ENCODE measurements around the gene NFATC3. TPM values are rescaled to one million over a fixed set of nuclear protein-coding genes. Genes with fewer than 3 reads are reported as not detected.

The NFATC3 gene
- total RNA-seq, 2 donors from 2014 or later = 27.4 to 30.1 TPM

DNA sequence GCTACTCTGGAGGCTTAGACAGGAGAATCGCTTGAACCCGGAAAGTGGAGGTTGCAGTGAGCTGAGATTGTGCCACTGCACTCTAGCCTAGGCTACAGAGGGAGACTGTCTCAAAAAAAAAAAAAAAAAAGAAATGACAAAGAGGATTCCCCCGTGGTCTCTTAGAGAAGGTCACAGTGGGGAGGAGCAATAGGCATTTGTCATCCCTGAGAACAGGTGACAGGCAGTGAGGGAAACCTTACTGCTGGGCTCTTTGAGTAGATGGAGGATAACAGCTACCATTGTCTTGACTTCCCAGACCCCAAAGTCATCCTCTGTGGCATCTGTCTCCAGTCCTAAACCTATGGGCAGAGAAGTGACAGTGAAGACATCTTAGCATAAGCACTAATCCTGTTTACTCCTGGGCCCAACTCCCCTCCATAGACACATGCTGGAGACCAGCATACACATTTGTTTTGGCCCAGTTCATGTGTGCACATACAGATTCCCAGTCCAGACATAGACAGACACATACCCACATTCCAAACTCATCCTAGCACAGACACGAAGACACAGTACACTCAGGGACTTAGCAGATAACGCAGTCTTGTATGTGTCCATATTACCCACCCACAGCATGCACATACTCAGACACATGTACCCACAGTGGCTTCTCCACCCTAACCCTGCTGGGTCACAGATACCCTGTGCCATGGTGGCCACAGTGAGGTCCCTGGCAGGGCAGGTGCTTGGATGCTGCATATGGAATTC lies 148.1 kb downstream of the NFATC3 start:
- TF ChIP-seq, protein P1, sequence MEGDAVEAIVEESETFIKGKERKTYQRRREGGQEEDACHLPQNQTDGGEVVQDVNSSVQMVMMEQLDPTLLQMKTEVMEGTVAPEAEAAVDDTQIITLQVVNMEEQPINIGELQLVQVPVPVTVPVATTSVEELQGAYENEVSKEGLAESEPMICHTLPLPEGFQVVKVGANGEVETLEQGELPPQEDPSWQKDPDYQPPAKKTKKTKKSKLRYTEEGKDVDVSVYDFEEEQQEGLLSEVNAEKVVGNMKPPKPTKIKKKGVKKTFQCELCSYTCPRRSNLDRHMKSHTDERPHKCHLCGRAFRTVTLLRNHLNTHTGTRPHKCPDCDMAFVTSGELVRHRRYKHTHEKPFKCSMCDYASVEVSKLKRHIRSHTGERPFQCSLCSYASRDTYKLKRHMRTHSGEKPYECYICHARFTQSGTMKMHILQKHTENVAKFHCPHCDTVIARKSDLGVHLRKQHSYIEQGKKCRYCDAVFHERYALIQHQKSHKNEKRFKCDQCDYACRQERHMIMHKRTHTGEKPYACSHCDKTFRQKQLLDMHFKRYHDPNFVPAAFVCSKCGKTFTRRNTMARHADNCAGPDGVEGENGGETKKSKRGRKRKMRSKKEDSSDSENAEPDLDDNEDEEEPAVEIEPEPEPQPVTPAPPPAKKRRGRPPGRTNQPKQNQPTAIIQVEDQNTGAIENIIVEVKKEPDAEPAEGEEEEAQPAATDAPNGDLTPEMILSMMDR (conservative IDR thresholded peaks at IDR 0.05) = no peak
- Mint-ChIP-seq H3K36me3 (ENCODE audit: low read depth) (peaks cover 31% of the 10 kb centered on the region), H3K27ac (no peak overlapping the region), H3K27me3 (ENCODE audit: insufficient read depth) (no peaks in the 10 kb centered on the region), H3K9me3 (peaks cover 1% of the 10 kb centered on the region), H3K4me1 (peaks cover 14% of the 10 kb centered on the region), H3K4me3 (peak overlapping the region; percentile 87)
- Histone ChIP-seq H3K9me3 (ENCODE audit: control insufficient read depth, low read length) (no peaks in the 10 kb centered on the region), H3K27me3 (ENCODE audit: control insufficient read depth, insufficient read depth, low read length, poor library complexity, severe bottlenecking) (peaks cover 5% of the 10 kb centered on the region), H3K9ac (ENCODE audit: extremely low read depth, low read length, poor library complexity, severe bottlenecking) (no peak overlapping the region), H3K27ac (ENCODE audit: low read depth, low read length) (no peak overlapping the region), H3K4me1 (ENCODE audit: control insufficient read depth, insufficient read depth, low read length) (peaks cover 5% of the 10 kb centered on the region), H3K36me3 (ENCODE audit: control insufficient read depth, insufficient read depth, low read length) (peaks cover 46% of the 10 kb centered on the region), H3K4me3 (ENCODE audit: low read length) (peak overlapping the region; percentile 29)
- WGBS, 2 experiments (ENCODE audit: insufficient coverage in 1 of 2, insufficient read length in 1 of 2) = 93 to 97% methylated on average over 4 to 5 of the region's 5 CpGs
- no peak for DNase-seq

DNA sequence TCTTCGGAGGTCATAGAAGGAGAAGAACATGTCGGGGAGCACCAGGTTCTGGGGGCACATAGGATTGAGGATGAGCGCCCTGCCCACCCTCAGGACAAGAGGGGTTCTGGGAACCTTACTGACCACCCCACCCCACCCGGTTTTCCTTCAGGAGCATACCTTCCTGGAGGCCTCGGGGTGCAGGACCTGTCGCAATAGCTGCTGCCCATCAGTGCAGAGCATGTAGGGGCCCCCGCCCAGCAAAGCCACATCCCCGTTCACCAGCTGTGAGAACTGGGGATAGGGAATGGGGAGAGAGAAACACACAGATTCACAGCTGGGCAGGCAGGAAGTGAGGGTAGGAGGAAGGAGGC lies 148.6 kb downstream of the NFATC3 start:
- Histone ChIP-seq H3K9ac (ENCODE audit: extremely low read depth, low read length, poor library complexity, severe bottlenecking) (no peak overlapping the region), H3K36me3 (ENCODE audit: control insufficient read depth, insufficient read depth, low read length) (peaks cover 42% of the 10 kb centered on the region), H3K27ac (ENCODE audit: low read depth, low read length) (no peak overlapping the region), H3K9me3 (ENCODE audit: control insufficient read depth, low read length) (no peaks in the 10 kb centered on the region), H3K4me3 (ENCODE audit: low read length) (peak overlapping the region; percentile 90), H3K27me3 (ENCODE audit: control insufficient read depth, insufficient read depth, low read length, poor library complexity, severe bottlenecking) (peaks cover 5% of the 10 kb centered on the region), H3K4me1 (ENCODE audit: control insufficient read depth, insufficient read depth, low read length) (peaks cover 5% of the 10 kb centered on the region)
- Mint-ChIP-seq H3K27ac (no peak overlapping the region), H3K9me3 (peaks cover 4% of the 10 kb centered on the region), H3K4me1 (peaks cover 14% of the 10 kb centered on the region), H3K27me3 (ENCODE audit: insufficient read depth) (peaks cover 3% of the 10 kb centered on the region), H3K4me3 (peak overlapping the region; percentile 87), H3K36me3 (ENCODE audit: low read depth) (peaks cover 31% of the 10 kb centered on the region)
- DNase-seq = no peak
- whole genome bisulfite sequencing, 2 experiments (ENCODE audit: insufficient coverage in 1 of 2, insufficient read length in 1 of 2) = 90 to 94% methylated on average over 7 to 8 of the region's 8 CpGs
- TF ChIP-seq, protein P1 (conservative IDR thresholded peaks at IDR 0.05) = no peak

DNA sequence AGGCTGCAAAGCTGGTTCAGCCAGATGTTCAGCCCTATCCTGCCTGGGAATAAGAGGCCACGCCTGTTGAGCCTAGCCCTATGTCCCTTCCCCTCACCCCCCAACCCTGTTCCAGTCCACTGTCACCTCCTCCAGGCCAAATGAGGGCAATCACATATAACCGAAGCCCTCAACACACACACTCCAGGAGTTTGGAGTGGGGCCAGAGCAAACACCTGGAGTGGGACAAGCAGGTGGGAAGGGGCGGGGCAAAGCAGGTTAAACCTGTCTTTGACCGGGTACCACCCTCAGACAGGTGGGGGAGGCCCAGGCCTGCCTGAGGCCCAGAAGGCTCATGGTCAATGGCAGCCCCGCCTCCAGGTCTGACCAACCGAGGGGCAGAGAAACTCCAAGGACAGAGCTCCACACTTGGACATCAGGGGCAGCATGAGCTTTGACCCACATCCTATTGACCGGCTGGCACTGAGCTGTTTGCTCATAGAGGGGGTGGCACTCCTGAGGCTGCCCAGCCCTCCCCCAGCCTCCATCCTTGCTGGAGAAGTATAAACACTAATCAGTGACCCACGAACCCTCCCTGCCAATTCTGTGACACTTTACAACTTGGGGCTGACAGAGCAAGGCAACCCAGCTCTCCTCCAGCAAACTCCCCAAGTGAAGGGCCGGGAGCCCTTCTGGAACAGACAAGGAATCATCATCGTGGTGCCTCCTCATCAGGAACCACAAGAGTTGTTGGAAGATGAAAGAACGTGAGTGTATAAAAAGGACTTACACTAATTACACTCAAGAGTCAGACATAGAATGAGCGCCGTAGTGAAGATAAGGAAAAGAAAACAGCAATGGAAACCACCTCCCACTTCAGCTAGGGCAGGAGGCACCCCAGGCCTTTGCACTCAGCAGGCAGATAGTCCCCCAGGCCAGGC lies 149.3 kb downstream of the NFATC3 start:
- peaks cover 10% of the 10 kb centered on the region for H3K9me3 Mint-ChIP-seq
- Histone ChIP-seq H3K4me1 (ENCODE audit: control insufficient read depth, insufficient read depth, low read length) (peaks cover 5% of the 10 kb centered on the region), H3K36me3 (ENCODE audit: control insufficient read depth, insufficient read depth, low read length) (peaks cover 38% of the 10 kb centered on the region), H3K9me3 (ENCODE audit: control insufficient read depth, low read length) (no peaks in the 10 kb centered on the region), H3K4me3 (ENCODE audit: low read length) (peak overlapping the region; percentile 90), H3K9ac (ENCODE audit: extremely low read depth, low read length, poor library complexity, severe bottlenecking) (peak overlapping the region; percentile 64), H3K27ac (ENCODE audit: low read depth, low read length) (no peak overlapping the region), H3K27me3 (ENCODE audit: control insufficient read depth, insufficient read depth, low read length, poor library complexity, severe bottlenecking) (peaks cover 5% of the 10 kb centered on the region)
- TF ChIP-seq, protein P1 (conservative IDR thresholded peaks at IDR 0.05) = no peak
- peaks cover 14% of the 10 kb centered on the region for H3K4me1 Mint-ChIP-seq
- H3K36me3 Mint-ChIP-seq (ENCODE audit: low read depth) = peaks cover 29% of the 10 kb centered on the region
- peak overlapping the region; percentile 87 for H3K4me3 Mint-ChIP-seq
- 80 to 81% methylated on average over 2 to 11 of the region's 13 CpGs for WGBS, 2 experiments (ENCODE audit: insufficient coverage in 1 of 2, insufficient read length in 1 of 2)
- DNase-seq = peak; percentile 80
- H3K27ac Mint-ChIP-seq = peak overlapping the region; percentile 5
- peaks cover 5% of the 10 kb centered on the region for H3K27me3 Mint-ChIP-seq (ENCODE audit: insufficient read depth)
